ENCODE data around the gene TLE4. TPM values are rescaled to one million over a fixed set of nuclear protein-coding genes. Genes with fewer than 3 reads are reported as not detected.

TLE4 gene
- total and polyA plus RNA-seq, 10 of the 15 experiments (the other 5 are each of a cell fraction or from before 2014, with no cell fraction given): 5.3 to 53.3 (median 23.3) TPM

- Histone ChIP-seq H3K79me2 (ENCODE audit: control insufficient read depth, insufficient read depth, low read length) (no peaks in the 10 kb centered on the region), H2AFZ (ENCODE audit: control insufficient read depth, low read depth, low read length) (no peak overlapping the region), H3K4me1 (ENCODE audit: control insufficient read depth, insufficient read depth, low read length) (peaks cover 3% of the 10 kb centered on the region; the same call in 1 of the 2 replicates), H3K9ac (ENCODE audit: control insufficient read depth, insufficient read depth, low read length) (no peak overlapping the region), H3K27me3 (replicated peaks in 1 of 2; ENCODE audit: control insufficient read depth in 2 of 2, insufficient read depth in 2 of 2, low read length in 1 of 2) (no peaks in the 10 kb centered on the region), H3K36me3 (ENCODE audit: control insufficient read depth in 2 of 2, insufficient read depth in 2 of 2, low read length in 1 of 2) (no peaks in the 10 kb centered on the region), H4K20me1 (ENCODE audit: control insufficient read depth, insufficient read depth) (no peaks in the 10 kb centered on the region), H3K4me2 (ENCODE audit: control insufficient read depth, insufficient read depth) (no peak overlapping the region), H3K27ac (ENCODE audit: control insufficient read depth, insufficient read depth) (no peak overlapping the region), H3K9me3 (replicated peaks; ENCODE audit: control insufficient read depth, insufficient read depth, low read length) (no peaks in the 10 kb centered on the region), H3K4me3 (no peak overlapping the region)
- POLR2A ChIA-PET: no interaction called here
- 0% methylated on average over 1 of the region's 1 CpG for WGBS (ENCODE audit: insufficient coverage, insufficient replicate concordance, low lambda C conversion rate, missing lambda C conversion rate)
- intact Hi-C loops (cut with micrococcal nuclease; ENCODE audit: unreplicated experiment): loop anchor here (5.0 kb wide), 1 partner anchor 49 kb away; no protein-coding TSS in a partner anchor
- RAD21 ChIA-PET (ENCODE audit: unreplicated experiment): no interaction called here
- peak; percentile 67 for ATAC-seq
- DNase-seq (ENCODE audit: low read depth, low spot score): peak; percentile 11
- FAIRE-seq: peak; percentile 75
- BruUV-seq (replicated peaks): no TSS peak
- in situ Hi-C loops (cut with MboI): no loop called here
- SMC1A ChIA-PET (ENCODE audit: uncharacterized antibody, unreplicated experiment): no interaction called here
- CTCF ChIA-PET: interaction anchor here (0.9 kb wide), 1 partner anchor 45 kb away, joined by 3 read pairs; no protein-coding TSS in a partner anchor
- TF ChIP-seq FOXK2 (IDR thresholded peaks at IDR 0.05) (no peak), JUNB (IDR thresholded peaks at IDR 0.05) (peak; percentile 23; the same call in 1 of the 2 replicates), SREBF2 (IDR thresholded peaks at IDR 0.05; ENCODE audit: low read length) (no peak), NR2C1 (IDR thresholded peaks at IDR 0.05) (no peak), PRDM15 (CRISPR knock-in tag; IDR thresholded peaks at IDR 0.05) (no peak), USF1 (IDR thresholded peaks at IDR 0.05; ENCODE audit: borderline replicate concordance, extremely low read length, insufficient read depth, low read depth, low read length) (no peak), CBX5 (IDR thresholded peaks at IDR 0.05; ENCODE audit: low read depth) (no peak), MEF2B (IDR thresholded peaks at IDR 0.05; ENCODE audit: partially characterized antibody, poor library complexity, severe bottlenecking) (no peak), TARDBP (IDR thresholded peaks at IDR 0.05; ENCODE audit: borderline replicate concordance) (no peak), IKZF2 (IDR thresholded peaks at IDR 0.05) (peak; percentile 17 to 29; a peak in 2 of 4 replicates), NFIC (IDR thresholded peaks at IDR 0.05; ENCODE audit: low read depth, low read length) (peak; percentile 51; the same call in 1 of the 2 replicates), SPI1 (IDR thresholded peaks at IDR 0.05; ENCODE audit: borderline replicate concordance, insufficient read depth, low read depth, low read length) (0 out of 2 replicates have a peak, but pooled peaks have one; percentile 6), HDGF (IDR thresholded peaks at IDR 0.05) (no peak)
- TF ChIP-seq, protein P1, sequence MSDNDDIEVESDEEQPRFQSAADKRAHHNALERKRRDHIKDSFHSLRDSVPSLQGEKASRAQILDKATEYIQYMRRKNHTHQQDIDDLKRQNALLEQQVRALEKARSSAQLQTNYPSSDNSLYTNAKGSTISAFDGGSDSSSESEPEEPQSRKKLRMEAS (IDR thresholded peaks at IDR 0.05; ENCODE audit: low read depth, low read length): no peak
- TF ChIP-seq, protein P2, sequence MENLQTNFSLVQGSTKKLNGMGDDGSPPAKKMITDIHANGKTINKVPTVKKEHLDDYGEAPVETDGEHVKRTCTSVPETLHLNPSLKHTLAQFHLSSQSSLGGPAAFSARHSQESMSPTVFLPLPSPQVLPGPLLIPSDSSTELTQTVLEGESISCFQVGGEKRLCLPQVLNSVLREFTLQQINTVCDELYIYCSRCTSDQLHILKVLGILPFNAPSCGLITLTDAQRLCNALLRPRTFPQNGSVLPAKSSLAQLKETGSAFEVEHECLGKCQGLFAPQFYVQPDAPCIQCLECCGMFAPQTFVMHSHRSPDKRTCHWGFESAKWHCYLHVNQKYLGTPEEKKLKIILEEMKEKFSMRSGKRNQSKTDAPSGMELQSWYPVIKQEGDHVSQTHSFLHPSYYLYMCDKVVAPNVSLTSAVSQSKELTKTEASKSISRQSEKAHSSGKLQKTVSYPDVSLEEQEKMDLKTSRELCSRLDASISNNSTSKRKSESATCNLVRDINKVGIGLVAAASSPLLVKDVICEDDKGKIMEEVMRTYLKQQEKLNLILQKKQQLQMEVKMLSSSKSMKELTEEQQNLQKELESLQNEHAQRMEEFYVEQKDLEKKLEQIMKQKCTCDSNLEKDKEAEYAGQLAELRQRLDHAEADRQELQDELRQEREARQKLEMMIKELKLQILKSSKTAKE (IDR thresholded peaks at IDR 0.05; ENCODE audit: low read depth, poor library complexity, severe bottlenecking): no peak
- TF ChIP-seq, protein P3, sequence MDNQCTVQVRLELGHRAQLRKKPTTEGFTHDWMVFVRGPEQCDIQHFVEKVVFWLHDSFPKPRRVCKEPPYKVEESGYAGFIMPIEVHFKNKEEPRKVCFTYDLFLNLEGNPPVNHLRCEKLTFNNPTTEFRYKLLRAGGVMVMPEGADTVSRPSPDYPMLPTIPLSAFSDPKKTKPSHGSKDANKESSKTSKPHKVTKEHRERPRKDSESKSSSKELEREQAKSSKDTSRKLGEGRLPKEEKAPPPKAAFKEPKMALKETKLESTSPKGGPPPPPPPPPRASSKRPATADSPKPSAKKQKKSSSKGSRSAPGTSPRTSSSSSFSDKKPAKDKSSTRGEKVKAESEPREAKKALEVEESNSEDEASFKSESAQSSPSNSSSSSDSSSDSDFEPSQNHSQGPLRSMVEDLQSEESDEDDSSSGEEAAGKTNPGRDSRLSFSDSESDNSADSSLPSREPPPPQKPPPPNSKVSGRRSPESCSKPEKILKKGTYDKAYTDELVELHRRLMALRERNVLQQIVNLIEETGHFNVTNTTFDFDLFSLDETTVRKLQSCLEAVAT (IDR thresholded peaks at IDR 0.05): no peak
Measured at GRCh38 chr9:79526149-79526672, 45.6 kb upstream of the TLE4 start.
